Panc1 (cell line): ENCODE measurements around the gene HABP4. TPM values are rescaled to one million over a fixed set of nuclear protein-coding genes. Genes with fewer than 3 reads are reported as not detected.

Experiments used
- ATAC-seq: fragments of 200-7000 bp; cut with Tn5 transposase; 2 replicates; pipeline ENCODE4 v1.9.1; 2020; ENCODE audit warnings: mild to moderate bottlenecking, moderate library complexity
- BruUV-seq: library from RNA; stranded (reverse); fragments of 400-500 nt; replicated peaks from 2 replicates; lab custom pipeline; 2021; lab: Mats Ljungman, UMichigan
- CTCF ChIA-PET: fragments of 300-600 bp; sonication (Branson Sonifier 250); formaldehyde crosslinking; loops from one replicate; lab custom pipeline; 2022; ENCODE audit warnings: antibody characterized with exemption; lab: Charles Lee
- POLR2A ChIA-PET: fragments of 300-600 bp; sonication (Branson Sonifier 250); formaldehyde crosslinking; loops from one replicate; lab custom pipeline; 2022; ENCODE audit warnings: antibody characterized with exemption; lab: Charles Lee
- DNase-seq: peaks from one replicate; pipeline ENCODE4 v3.0.0-alpha.2; 2010; ENCODE audit warnings: low read depth, low spot score
- H3K27ac ChIP-seq: 2 replicates; pipeline ENCODE4 v1.5.1; 2011; ENCODE audit warnings: mild to moderate bottlenecking, low read length, inconsistent platforms
- H3K27me3 ChIP-seq: fragments of 200-500 bp; sonication (Bioruptor generic); 2 replicates; pipeline ENCODE4 v1.6.0; 2014; ENCODE audit warnings: low read length, inconsistent platforms; ENCODE audit not compliant: control insufficient read depth, insufficient read depth
- H3K36me3 ChIP-seq: fragments of 200-500 bp; sonication (Bioruptor generic); 2 replicates; pipeline ENCODE4 v1.5.1; 2014; ENCODE audit warnings: inconsistent platforms, mild to moderate bottlenecking, low read length, moderate library complexity; ENCODE audit not compliant: control insufficient read depth, insufficient read depth
- H3K4me1 ChIP-seq: 2 replicates; pipeline ENCODE4 v1.5.1; 2011; ENCODE audit warnings: inconsistent platforms, mild to moderate bottlenecking, low read length, moderate library complexity; ENCODE audit not compliant: control insufficient read depth, insufficient read depth
- H3K4me3 ChIP-seq, 2 experiments: 2 replicates each; pipeline ENCODE4 v1.5.1; 2011 to 2012; ENCODE audit warnings: low read depth in 2 of 2, low read length in 2 of 2, mild to moderate bottlenecking in 2 of 2, inconsistent platforms in 1 of 2, moderate library complexity in 1 of 2
- H3K9me3 ChIP-seq: fragments of 200-500 bp; sonication (Bioruptor generic); 2 replicates; pipeline ENCODE4 v1.5.1; 2014; ENCODE audit warnings: low read depth, mild to moderate bottlenecking, inconsistent platforms, low read length, moderate library complexity; ENCODE audit not compliant: control insufficient read depth, insufficient read depth
- POLR2AphosphoS5 ChIP-seq: IDR thresholded peaks from 2 replicates; pipeline ENCODE4 v1.6.1; 2012; ENCODE audit warnings: mild to moderate bottlenecking, low read depth, low read length, moderate library complexity
- REST ChIP-seq, 2 experiments: IDR thresholded peaks; 2 replicates each; pipeline ENCODE4 v1.6.1; 2011 to 2012; ENCODE audit warnings: low read depth in 2 of 2, control low read depth in 1 of 2, low read length in 1 of 2, mild to moderate bottlenecking in 1 of 2, moderate library complexity in 1 of 2; ENCODE audit not compliant: insufficient read depth in 1 of 2
- SIN3A ChIP-seq: IDR thresholded peaks from 2 replicates; pipeline ENCODE4 v1.6.1; 2012; ENCODE audit warnings: low read depth, mild to moderate bottlenecking, low read length, moderate library complexity, borderline replicate concordance; ENCODE audit not compliant: insufficient read depth
- TCF7L2 ChIP-seq: IDR thresholded peaks from 2 replicates; pipeline ENCODE4 v1.6.1; 2011; ENCODE audit warnings: mild to moderate bottlenecking, low read depth, low read length, inconsistent platforms
- in situ Hi-C: cut with HindIII; loops from 2 replicates; pipeline ENCODE4 v1.10.0; 2016; ENCODE audit warnings: low sequenced_read_pairs, low pct_unique_long_range_greater_than_20kb
- intact Hi-C: fragments of 100-400 bp; cut with micrococcal nuclease; formaldehyde crosslinking; loops from one replicate; pipeline ENCODE4 v1.10.0; 2022; ENCODE audit not compliant: unreplicated experiment
- total RNA-seq: library from RNA; stranded (reverse); gene quantifications from one replicate; pipeline ENCODE4 v1.2.1, GENCODE V29; 2021; ENCODE audit not compliant: unreplicated experiment
- TF ChIP-seq, protein P1 (sequence below): fragments of 450-650 bp; IDR thresholded peaks from 2 replicates; pipeline ENCODE4 v1.5.1; 2017; ENCODE audit warnings: mild to moderate bottlenecking

HABP4 gene
- total RNA-seq, 1 experiment from 2014 or later, result 32.3 TPM

DNA sequence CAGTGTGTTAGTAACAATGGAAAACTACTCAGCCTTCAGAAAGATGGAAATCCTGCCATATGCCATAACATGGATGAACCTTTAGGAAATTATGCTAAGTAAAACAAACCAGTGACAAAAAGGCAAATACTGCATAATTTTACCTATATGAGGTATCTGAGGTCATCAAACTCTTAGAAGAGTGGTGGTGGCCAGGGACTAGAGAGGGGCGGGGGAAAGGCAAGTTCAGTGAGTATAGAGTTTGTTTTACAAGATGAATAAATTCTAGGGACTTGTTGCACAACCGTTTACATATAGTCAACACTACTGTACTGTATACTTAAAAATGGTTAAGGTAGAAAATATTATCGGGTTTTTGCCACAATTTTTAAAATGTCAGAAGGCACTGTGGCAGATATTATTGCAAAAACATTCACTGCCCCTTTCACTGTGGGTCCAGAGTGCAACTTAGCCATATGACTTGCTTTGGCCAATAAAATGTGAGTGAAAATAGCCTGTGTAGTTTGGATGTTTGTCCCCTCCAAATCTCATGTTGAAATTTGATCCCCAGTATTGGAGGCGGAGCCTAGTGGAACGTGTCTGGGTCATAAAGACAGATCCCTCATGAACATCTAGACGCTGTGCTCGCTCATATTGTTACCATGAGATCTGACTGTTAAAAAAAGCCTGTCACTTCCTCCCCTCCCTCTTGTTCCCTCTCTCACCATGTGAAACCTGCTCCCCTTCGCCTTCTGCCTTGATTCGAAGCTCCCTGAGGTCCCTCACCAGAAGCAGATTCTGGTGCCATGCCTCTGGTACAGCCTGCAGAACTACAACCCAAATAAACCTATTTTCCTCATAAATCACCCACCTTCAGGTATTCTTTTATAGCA lies 41.3 kb upstream of the HABP4 start:
- in situ Hi-C loops, result no loop called here
- Histone ChIP-seq H3K4me1 (peaks cover 12% of the 10 kb centered on the region), H3K27ac (no peak overlapping the region), H3K9me3 (no peaks in the 10 kb centered on the region), H3K36me3 (no peaks in the 10 kb centered on the region), H3K27me3 (no peaks in the 10 kb centered on the region), H3K4me3 (no peak overlapping the region)
- CTCF ChIA-PET, result interaction anchor here (0.6 kb wide), 1 partner anchor 232 kb away, joined by 6 read pairs; no protein-coding TSS in a partner anchor
- intact Hi-C loops, result no loop called here
- TF ChIP-seq REST (IDR thresholded peaks at IDR 0.05; ENCODE audit: insufficient read depth in 1 of 2, low read depth in 2 of 2, low read length in 1 of 2) (no peak), SIN3A (no peak), POLR2AphosphoS5 (no peak), TCF7L2 (no peak)
- TF ChIP-seq, protein P1, sequence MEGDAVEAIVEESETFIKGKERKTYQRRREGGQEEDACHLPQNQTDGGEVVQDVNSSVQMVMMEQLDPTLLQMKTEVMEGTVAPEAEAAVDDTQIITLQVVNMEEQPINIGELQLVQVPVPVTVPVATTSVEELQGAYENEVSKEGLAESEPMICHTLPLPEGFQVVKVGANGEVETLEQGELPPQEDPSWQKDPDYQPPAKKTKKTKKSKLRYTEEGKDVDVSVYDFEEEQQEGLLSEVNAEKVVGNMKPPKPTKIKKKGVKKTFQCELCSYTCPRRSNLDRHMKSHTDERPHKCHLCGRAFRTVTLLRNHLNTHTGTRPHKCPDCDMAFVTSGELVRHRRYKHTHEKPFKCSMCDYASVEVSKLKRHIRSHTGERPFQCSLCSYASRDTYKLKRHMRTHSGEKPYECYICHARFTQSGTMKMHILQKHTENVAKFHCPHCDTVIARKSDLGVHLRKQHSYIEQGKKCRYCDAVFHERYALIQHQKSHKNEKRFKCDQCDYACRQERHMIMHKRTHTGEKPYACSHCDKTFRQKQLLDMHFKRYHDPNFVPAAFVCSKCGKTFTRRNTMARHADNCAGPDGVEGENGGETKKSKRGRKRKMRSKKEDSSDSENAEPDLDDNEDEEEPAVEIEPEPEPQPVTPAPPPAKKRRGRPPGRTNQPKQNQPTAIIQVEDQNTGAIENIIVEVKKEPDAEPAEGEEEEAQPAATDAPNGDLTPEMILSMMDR, result no peak
- POLR2A ChIA-PET, result no interaction called here
- no TSS peak for BruUV-seq
- DNase-seq (no peak), ATAC-seq (0 out of 2 replicates have a peak, but pooled peaks have one; percentile 22)

DNA sequence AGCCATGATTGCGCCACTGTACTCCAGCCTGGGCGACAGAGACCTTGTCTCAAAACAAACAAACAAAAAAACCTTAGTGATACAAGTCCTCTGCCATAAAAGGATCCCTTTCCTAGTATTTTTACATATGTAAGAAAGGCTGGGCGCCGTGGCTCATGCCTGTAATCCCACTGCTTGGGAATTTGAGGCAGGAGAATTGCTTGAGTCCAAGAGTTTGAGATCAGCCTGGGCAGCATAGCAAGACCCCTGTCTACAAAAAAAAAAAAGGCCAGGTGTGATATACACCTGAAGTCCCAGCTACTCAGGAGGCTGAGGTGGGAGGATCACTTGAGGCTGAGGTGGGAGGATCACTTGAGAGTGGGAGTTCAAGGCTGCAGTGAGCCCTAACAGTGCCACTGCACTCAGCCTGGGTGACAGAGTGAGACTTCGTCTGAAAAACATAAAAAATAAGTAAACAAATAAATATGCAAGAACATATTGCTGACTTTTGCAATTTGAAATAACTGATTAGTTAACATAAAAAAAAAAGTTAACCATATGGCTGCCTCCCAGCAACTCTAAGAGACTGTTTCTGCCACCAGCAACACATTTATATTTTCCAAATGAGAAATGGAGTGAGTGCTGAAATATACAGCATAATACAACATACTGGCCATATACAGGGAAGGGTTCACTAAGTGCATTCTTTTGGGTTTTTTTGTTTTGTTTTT lies 38.7 kb upstream of the HABP4 start:
- in situ Hi-C loops (no loop called here), intact Hi-C loops (no loop called here)
- no peaks in the 10 kb centered on the region for H3K27me3 ChIP-seq
- no peak overlapping the region for H3K4me3 ChIP-seq
- H3K36me3 ChIP-seq, result no peaks in the 10 kb centered on the region
- CTCF ChIA-PET, result no interaction called here
- BruUV-seq, result no TSS peak
- POLR2A ChIA-PET, result no interaction called here
- H3K27ac ChIP-seq, result no peak overlapping the region
- peaks cover 16% of the 10 kb centered on the region for H3K4me1 ChIP-seq
- TF ChIP-seq TCF7L2 (no peak), POLR2AphosphoS5 (no peak), SIN3A (no peak)
- TF ChIP-seq, protein P1, result no peak
- no peaks in the 10 kb centered on the region for H3K9me3 ChIP-seq
- DNase-seq, result no peak
- ATAC-seq, result no peak
